Endothelial cell of umbilical vein (primary cell): ENCODE data around the gene NSMCE1.

ENCODE experiments used
- EZH2 ChIP-seq: IDR thresholded peaks from 2 replicates; pipeline ENCODE4 v1.6.1; 2012; ENCODE audit warnings: borderline replicate concordance, low read depth, mild to moderate bottlenecking, moderate library complexity, low read length, inconsistent platforms; ENCODE audit not compliant: severe bottlenecking
- GATA2 ChIP-seq: IDR thresholded peaks from 2 replicates; pipeline ENCODE4 v1.7.0; 2011; ENCODE audit warnings: low read depth, mild to moderate bottlenecking, moderate library complexity, mixed read lengths, low read length; ENCODE audit not compliant: insufficient read length, insufficient read depth
- JUN ChIP-seq: IDR thresholded peaks from 2 replicates; pipeline ENCODE4 v1.6.1; 2011; ENCODE audit warnings: borderline replicate concordance, low read depth; ENCODE audit not compliant: insufficient read length, insufficient read depth
- MYC ChIP-seq: IDR thresholded peaks from one replicate; pipeline ENCODE4 v1.6.1; 2011; ENCODE audit warnings: mild to moderate bottlenecking, low read depth, low read length
- POLR2A ChIP-seq: IDR thresholded peaks from 2 replicates; pipeline ENCODE4 v1.6.1; 2012; ENCODE audit warnings: low read depth, mild to moderate bottlenecking, control low read depth, low read length
- POLR2AphosphoS5 ChIP-seq: IDR thresholded peaks from 2 replicates; pipeline ENCODE4 v1.6.1; 2012; ENCODE audit warnings: low read depth, mild to moderate bottlenecking, control low read depth, low read length, moderate library complexity; ENCODE audit not compliant: insufficient read depth
- TF ChIP-seq, protein P1 (sequence below), 2 donors: IDR thresholded peaks; 1 replicate in 1 of 2; 2 replicates in 1 of 2; pipeline ENCODE4 v1.5.1; 2011; ENCODE audit warnings: low read length in 2 of 2, mild to moderate bottlenecking in 2 of 2, moderate library complexity in 2 of 2, control low read depth in 1 of 2, inconsistent platforms in 1 of 2, low read depth in 1 of 2; ENCODE audit not compliant: insufficient read depth in 1 of 2; ENCODE audit errors: extremely low read depth in 1 of 2
- TF ChIP-seq, protein P2 (sequence below): IDR thresholded peaks from 2 replicates; pipeline ENCODE4 v1.6.1; 2011; ENCODE audit not compliant: insufficient read depth, insufficient read length

DNA sequence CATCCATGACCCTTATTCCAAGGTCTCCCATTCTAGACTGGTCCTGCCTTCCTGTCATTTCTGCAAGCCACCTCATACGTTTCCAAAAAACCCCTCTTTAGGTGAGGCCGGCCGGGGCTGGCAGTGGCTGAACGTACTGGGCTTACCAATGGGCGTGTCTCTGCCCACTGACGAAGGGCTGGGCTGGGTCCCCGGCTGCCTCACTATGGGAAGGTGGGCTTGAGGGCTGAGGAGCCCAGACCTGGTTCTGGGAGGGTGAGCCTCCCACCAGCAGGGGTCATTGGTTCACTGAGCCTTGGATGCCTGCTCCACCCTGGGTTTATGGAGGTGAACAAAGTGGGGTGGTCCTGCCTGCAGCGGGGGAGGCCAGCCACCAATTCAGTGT lies 45.4 kb downstream of the NSMCE1 start:
- TF ChIP-seq, protein P1, sequence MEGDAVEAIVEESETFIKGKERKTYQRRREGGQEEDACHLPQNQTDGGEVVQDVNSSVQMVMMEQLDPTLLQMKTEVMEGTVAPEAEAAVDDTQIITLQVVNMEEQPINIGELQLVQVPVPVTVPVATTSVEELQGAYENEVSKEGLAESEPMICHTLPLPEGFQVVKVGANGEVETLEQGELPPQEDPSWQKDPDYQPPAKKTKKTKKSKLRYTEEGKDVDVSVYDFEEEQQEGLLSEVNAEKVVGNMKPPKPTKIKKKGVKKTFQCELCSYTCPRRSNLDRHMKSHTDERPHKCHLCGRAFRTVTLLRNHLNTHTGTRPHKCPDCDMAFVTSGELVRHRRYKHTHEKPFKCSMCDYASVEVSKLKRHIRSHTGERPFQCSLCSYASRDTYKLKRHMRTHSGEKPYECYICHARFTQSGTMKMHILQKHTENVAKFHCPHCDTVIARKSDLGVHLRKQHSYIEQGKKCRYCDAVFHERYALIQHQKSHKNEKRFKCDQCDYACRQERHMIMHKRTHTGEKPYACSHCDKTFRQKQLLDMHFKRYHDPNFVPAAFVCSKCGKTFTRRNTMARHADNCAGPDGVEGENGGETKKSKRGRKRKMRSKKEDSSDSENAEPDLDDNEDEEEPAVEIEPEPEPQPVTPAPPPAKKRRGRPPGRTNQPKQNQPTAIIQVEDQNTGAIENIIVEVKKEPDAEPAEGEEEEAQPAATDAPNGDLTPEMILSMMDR (IDR thresholded peaks at IDR 0.05; ENCODE audit: extremely low read depth in 1 of 2, insufficient read depth in 1 of 2, low read depth in 1 of 2, low read length in 2 of 2) = peak in 1 of 2 donors; percentile 23
- TF ChIP-seq POLR2AphosphoS5 (no peak), MYC (no peak), POLR2A (no peak), GATA2 (no peak), EZH2 (no peak), JUN (no peak)
- TF ChIP-seq, protein P2, sequence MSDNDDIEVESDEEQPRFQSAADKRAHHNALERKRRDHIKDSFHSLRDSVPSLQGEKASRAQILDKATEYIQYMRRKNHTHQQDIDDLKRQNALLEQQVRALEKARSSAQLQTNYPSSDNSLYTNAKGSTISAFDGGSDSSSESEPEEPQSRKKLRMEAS = no peak
